HCT116 (cell line): ENCODE measurements around the gene STX16. TPM values are rescaled to one million over a fixed set of nuclear protein-coding genes. Genes with fewer than 3 reads are reported as not detected.

Source experiments
- ATAC-seq: fragments of 200-7000 bp; cut with Tn5 transposase; 2 replicates; pipeline ENCODE4 v1.9.1; 2020; ENCODE audit warnings: mild to moderate bottlenecking, moderate library complexity
- BruUV-seq: library from RNA; stranded (reverse); fragments of 400-500 nt; replicated peaks from 2 replicates; lab custom pipeline; 2021; lab: Mats Ljungman, UMichigan
- CTCF ChIA-PET: fragments of 300-600 bp; sonication (Branson Sonifier 250); formaldehyde crosslinking; loops from one replicate; lab custom pipeline; 2021; ENCODE audit warnings: antibody characterized with exemption; lab: Charles Lee
- POLR2A ChIA-PET: fragments of 300-600, 350-600 bp; sonication (Branson Sonifier 250); formaldehyde crosslinking; loops from one replicate; lab custom pipeline; 2021; ENCODE audit warnings: antibody characterized with exemption; lab: Charles Lee
- RAD21 ChIA-PET, 2 experiments: fragments of 300-600 bp; sonication (Branson Sonifier 250); formaldehyde crosslinking; loops; one replicate each; lab custom pipeline; 2023; ENCODE audit warnings: low total read pairs in 2 of 2; ENCODE audit not compliant: uncharacterized antibody in 2 of 2, unreplicated experiment in 2 of 2, low non-redundant PET in 1 of 2; lab: Charles Lee
- DNase-seq: peaks from one replicate; pipeline ENCODE4 v3.0.0-alpha.2; 2010; ENCODE audit warnings: low read depth, low spot score
- H2AFZ ChIP-seq: fragments of 200-600 bp; shearing (Covaris generic), sonication (generic); 2 replicates; pipeline ENCODE4 v1.6.1; 2017; ENCODE audit warnings: low read depth, mixed run types, mixed read lengths, antibody characterized with exemption, low read length; ENCODE audit not compliant: poor library complexity, severe bottlenecking
- H3K27ac ChIP-seq: 2 replicates; pipeline ENCODE4 v1.5.1; 2012; ENCODE audit warnings: low read depth, low read length
- H3K27me3 ChIP-seq: fragments of 200-600 bp; sonication (generic); 2 replicates; pipeline ENCODE4 v1.6.1; 2016; ENCODE audit warnings: mixed run types, low read length, mixed read lengths; ENCODE audit not compliant: insufficient read depth
- H3K36me3 ChIP-seq, 2 experiments: fragments of 200-500 bp in 1 of 2; fragments of 200-600 bp in 1 of 2; sonication (Bioruptor generic) in 1 of 2; sonication (generic) in 1 of 2; 2 replicates each; pipeline versions ENCODE4 v1.5.1 to v1.6.1; 2014 to 2016; ENCODE audit warnings: low read length in 2 of 2, inconsistent platforms in 1 of 2, mixed read lengths in 1 of 2, mixed run types in 1 of 2; ENCODE audit not compliant: insufficient read depth in 2 of 2, control insufficient read depth in 1 of 2
- H3K4me1 ChIP-seq, 2 experiments: fragments of 200-600 bp in 1 of 2; sonication (generic) in 1 of 2; 2 replicates each; pipeline versions ENCODE4 v1.5.1 to v1.6.1; 2012 to 2017; ENCODE audit warnings: low read length in 2 of 2, inconsistent platforms in 1 of 2, mild to moderate bottlenecking in 1 of 2, mixed read lengths in 1 of 2, mixed run types in 1 of 2, moderate library complexity in 1 of 2; ENCODE audit not compliant: insufficient read depth in 2 of 2, control insufficient read depth in 1 of 2
- H3K4me2 ChIP-seq: fragments of 200-600 bp; sonication (generic); 2 replicates; pipeline ENCODE4 v1.6.1; 2017; ENCODE audit warnings: mixed run types, low read length, mixed read lengths
- H3K4me3 ChIP-seq, 2 experiments: fragments of 200-600 bp in 1 of 2; sonication (generic) in 1 of 2; replicated peaks in 1 of 2; 2 replicates each; pipeline ENCODE4 v1.5.1; 2011 to 2016; ENCODE audit warnings: low read length in 2 of 2, control low read depth in 1 of 2, low read depth in 1 of 2, mild to moderate bottlenecking in 1 of 2, mixed read lengths in 1 of 2, mixed run types in 1 of 2
- H3K79me2 ChIP-seq: fragments of 200-600 bp; sonication (generic); 2 replicates; pipeline ENCODE4 v1.6.1; 2017; ENCODE audit warnings: mild to moderate bottlenecking, mixed run types, low read length, moderate library complexity, mixed read lengths; ENCODE audit not compliant: insufficient read depth
- H3K9ac ChIP-seq: fragments of 200-600 bp; sonication (generic); 2 replicates; pipeline ENCODE4 v1.6.1; 2016; ENCODE audit warnings: low read length, mixed read lengths
- H3K9me2 ChIP-seq: fragments of 200-600 bp; sonication (generic), shearing (Covaris generic); 2 replicates; pipeline ENCODE4 v1.6.1; 2017; ENCODE audit warnings: mixed run types, mild to moderate bottlenecking, moderate library complexity; ENCODE audit not compliant: insufficient read depth
- H3K9me3 ChIP-seq, 2 experiments: fragments of 200-500 bp in 1 of 2; fragments of 200-600 bp in 1 of 2; sonication (Bioruptor generic) in 1 of 2; sonication (generic) in 1 of 2; 2 replicates each; pipeline ENCODE4 v1.6.1; 2014 to 2017; ENCODE audit warnings: low read length in 2 of 2, mixed read lengths in 2 of 2, inconsistent platforms in 1 of 2, low read depth in 1 of 2, mild to moderate bottlenecking in 1 of 2, mixed run types in 1 of 2, moderate library complexity in 1 of 2; ENCODE audit not compliant: control insufficient read depth in 1 of 2, insufficient read depth in 1 of 2
- H4K20me1 ChIP-seq: fragments of 200-600 bp; sonication (generic), shearing (Covaris generic); 2 replicates; pipeline ENCODE4 v1.6.1; 2017; ENCODE audit warnings: mixed run types, mild to moderate bottlenecking, moderate library complexity; ENCODE audit not compliant: insufficient read depth
- ELF1 ChIP-seq: IDR thresholded peaks from 2 replicates; pipeline ENCODE4 v1.6.1; 2012; ENCODE audit warnings: low read depth, borderline replicate concordance
- ZFX ChIP-seq: fragments of 450-650 bp; IDR thresholded peaks from 2 replicates; pipeline ENCODE4 v1.6.1; 2017
- ZNF274 ChIP-seq: fragments of 200-500 bp; sonication (Bioruptor generic); IDR thresholded peaks from 2 replicates; pipeline ENCODE4 v1.6.1; 2014; ENCODE audit warnings: mild to moderate bottlenecking, low read depth, low read length, inconsistent platforms
- intact Hi-C: fragments of 100-400 bp; cut with micrococcal nuclease; formaldehyde crosslinking; loops from 2 replicates; pipeline ENCODE4 v1.10.0; 2022
- total RNA-seq: library from RNA; stranded (reverse); gene quantifications from one replicate; pipeline ENCODE4 v1.2.1, GENCODE V29; 2021; ENCODE audit not compliant: unreplicated experiment
- TF ChIP-seq, protein P1 (sequence below): IDR thresholded peaks from 2 replicates; pipeline ENCODE4 v1.6.1; 2011; ENCODE audit warnings: mild to moderate bottlenecking, low read length, moderate library complexity; ENCODE audit not compliant: insufficient replicate concordance; ENCODE audit errors: extremely low read depth
- TF ChIP-seq, protein P2 (sequence below): IDR thresholded peaks from 2 replicates; pipeline ENCODE4 v1.6.1; 2012; ENCODE audit warnings: low read depth

The STX16 gene
- total RNA-seq, 1 experiment from 2014 or later = 55.1 TPM

DNA sequence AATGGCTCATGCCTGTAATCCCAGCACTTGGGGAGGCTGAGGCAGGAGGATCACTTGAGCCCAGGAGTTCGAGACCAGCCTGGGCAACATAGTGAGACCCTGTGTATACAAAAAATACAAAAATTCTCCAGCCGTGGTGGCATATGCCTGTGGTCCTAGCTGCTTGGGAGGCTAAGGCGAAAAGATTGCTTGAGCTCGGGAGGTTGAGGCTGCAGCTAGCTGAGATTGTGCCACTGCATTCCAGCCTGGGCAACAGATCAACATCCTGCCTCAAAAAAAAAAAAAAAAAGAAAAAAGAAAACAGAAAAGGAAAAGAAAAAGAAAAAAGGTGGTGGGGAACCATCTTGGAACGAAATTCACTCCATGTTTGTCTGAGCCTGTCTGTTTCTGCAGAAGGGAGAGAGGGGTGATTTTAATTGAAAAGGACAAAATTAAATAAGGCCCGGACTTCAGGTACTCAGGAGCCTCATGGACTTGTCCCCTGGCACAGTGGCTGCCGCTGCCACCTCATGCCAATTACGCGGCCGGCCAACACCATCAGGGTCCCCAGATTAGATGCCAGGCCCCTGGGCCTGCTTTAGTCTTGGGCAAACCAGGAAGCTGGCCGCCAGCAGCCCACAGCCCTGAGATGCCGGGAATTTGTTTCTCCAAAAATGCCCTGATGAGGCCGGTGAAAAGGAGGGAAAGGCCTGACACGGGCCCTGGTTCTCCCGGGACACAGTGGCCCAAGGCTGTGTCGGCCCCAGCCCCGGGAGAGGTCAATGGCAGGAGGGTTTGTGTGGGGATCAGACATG, 37.8 kb upstream of the STX16 start:
- no peaks in the 10 kb centered on the region for H3K79me2 ChIP-seq
- H2AFZ ChIP-seq = no peak overlapping the region
- intact Hi-C loops = no loop called here
- no peaks in the 10 kb centered on the region for H3K9me2 ChIP-seq
- DNase-seq (no peak), ATAC-seq (no peak)
- no peaks in the 10 kb centered on the region for H3K27me3 ChIP-seq
- no peak overlapping the region for H3K4me3 ChIP-seq
- no peak for TF ChIP-seq ZNF274
- TF ChIP-seq ELF1 = no peak
- no peak for TF ChIP-seq ZFX
- TF ChIP-seq, protein P1, sequence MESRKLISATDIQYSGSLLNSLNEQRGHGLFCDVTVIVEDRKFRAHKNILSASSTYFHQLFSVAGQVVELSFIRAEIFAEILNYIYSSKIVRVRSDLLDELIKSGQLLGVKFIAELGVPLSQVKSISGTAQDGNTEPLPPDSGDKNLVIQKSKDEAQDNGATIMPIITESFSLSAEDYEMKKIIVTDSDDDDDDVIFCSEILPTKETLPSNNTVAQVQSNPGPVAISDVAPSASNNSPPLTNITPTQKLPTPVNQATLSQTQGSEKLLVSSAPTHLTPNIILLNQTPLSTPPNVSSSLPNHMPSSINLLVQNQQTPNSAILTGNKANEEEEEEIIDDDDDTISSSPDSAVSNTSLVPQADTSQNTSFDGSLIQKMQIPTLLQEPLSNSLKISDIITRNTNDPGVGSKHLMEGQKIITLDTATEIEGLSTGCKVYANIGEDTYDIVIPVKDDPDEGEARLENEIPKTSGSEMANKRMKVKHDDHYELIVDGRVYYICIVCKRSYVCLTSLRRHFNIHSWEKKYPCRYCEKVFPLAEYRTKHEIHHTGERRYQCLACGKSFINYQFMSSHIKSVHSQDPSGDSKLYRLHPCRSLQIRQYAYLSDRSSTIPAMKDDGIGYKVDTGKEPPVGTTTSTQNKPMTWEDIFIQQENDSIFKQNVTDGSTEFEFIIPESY = no peak
- TF ChIP-seq, protein P2, sequence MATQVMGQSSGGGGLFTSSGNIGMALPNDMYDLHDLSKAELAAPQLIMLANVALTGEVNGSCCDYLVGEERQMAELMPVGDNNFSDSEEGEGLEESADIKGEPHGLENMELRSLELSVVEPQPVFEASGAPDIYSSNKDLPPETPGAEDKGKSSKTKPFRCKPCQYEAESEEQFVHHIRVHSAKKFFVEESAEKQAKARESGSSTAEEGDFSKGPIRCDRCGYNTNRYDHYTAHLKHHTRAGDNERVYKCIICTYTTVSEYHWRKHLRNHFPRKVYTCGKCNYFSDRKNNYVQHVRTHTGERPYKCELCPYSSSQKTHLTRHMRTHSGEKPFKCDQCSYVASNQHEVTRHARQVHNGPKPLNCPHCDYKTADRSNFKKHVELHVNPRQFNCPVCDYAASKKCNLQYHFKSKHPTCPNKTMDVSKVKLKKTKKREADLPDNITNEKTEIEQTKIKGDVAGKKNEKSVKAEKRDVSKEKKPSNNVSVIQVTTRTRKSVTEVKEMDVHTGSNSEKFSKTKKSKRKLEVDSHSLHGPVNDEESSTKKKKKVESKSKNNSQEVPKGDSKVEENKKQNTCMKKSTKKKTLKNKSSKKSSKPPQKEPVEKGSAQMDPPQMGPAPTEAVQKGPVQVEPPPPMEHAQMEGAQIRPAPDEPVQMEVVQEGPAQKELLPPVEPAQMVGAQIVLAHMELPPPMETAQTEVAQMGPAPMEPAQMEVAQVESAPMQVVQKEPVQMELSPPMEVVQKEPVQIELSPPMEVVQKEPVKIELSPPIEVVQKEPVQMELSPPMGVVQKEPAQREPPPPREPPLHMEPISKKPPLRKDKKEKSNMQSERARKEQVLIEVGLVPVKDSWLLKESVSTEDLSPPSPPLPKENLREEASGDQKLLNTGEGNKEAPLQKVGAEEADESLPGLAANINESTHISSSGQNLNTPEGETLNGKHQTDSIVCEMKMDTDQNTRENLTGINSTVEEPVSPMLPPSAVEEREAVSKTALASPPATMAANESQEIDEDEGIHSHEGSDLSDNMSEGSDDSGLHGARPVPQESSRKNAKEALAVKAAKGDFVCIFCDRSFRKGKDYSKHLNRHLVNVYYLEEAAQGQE = no peak
- ChIA-PET CTCF (interaction anchor here (0.9 to 1.3 kb wide), 2 partner anchors 9 to 11 kb away, joined by 3 to 4 read pairs; no protein-coding TSS in a partner anchor), POLR2A (no interaction called here), RAD21 (no interaction called here)
- H3K4me1 ChIP-seq = no peaks in the 10 kb centered on the region
- H3K27ac ChIP-seq = no peak overlapping the region
- BruUV-seq = no TSS peak
- no peaks in the 10 kb centered on the region for H4K20me1 ChIP-seq
- H3K9ac ChIP-seq = no peak overlapping the region
- H3K4me2 ChIP-seq = no peak overlapping the region
- H3K9me3 ChIP-seq = no peaks in the 10 kb centered on the region
- H3K36me3 ChIP-seq = no peaks in the 10 kb centered on the region
